Measurements from ENCODE around the gene MLLT10. TPM values are rescaled to one million over a fixed set of nuclear protein-coding genes. Genes with fewer than 3 reads are reported as not detected.

The MLLT10 gene
- total and polyA plus RNA-seq, 2 experiments from 2014 or later: 16.8 to 34.9 TPM

DNA sequence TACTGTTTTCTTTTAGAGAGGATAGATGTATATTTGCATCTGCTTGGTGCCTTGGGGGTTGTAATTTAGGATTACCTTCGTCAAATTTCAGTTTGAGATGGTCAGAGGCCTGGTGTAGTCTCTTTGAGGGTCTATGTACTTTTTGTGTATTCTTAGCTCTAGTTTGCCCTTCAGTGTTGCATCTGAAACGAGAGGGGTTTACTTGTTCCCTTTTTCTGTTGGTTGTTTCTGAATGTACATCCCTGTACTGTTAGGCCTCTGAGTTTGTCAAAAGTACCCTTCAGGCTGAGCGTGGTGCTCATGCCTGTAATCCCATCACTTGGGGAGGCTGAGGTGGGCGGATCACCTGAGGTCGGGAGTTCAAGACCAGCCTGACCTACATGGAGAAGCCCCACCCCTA, 60.0 kb downstream of the MLLT10 start:
- H4K20me1 ChIP-seq (ENCODE audit: insufficient read depth, poor library complexity, severe bottlenecking): peaks cover 8% of the 10 kb centered on the region

DNA sequence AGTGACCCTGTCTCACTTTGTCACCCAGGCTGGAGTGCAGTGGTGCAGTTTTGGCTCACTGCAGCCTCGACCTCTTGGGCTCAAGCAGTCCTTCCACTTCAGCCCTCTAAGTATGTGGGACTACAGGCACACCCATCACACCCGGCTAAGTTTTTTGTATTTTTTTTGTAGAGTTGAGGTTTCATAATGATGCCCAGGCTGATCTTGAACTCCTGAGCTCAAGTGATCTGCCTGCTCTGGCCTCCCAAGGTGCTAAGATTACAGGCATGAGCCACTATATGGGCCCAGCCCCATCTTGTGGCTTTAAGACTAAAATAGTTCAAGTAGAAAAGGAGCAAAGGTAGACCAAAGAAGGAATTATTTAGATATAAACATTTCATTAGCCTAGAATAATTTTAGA, 65.5 kb downstream of the MLLT10 start:
- H3K27ac ChIP-seq: no peak overlapping the region
- H4K20me1 ChIP-seq (ENCODE audit: insufficient read depth, poor library complexity, severe bottlenecking): peaks cover 8% of the 10 kb centered on the region
- H3K79me2 ChIP-seq: peaks cover 71% of the 10 kb centered on the region
- no peaks in the 10 kb centered on the region for H3K36me3 ChIP-seq (replicated peaks; ENCODE audit: insufficient read depth, low read depth)
- no peak overlapping the region for H3K4me2 ChIP-seq
- H3K4me1 ChIP-seq (ENCODE audit: insufficient read depth): no peaks in the 10 kb centered on the region
- H2AFZ ChIP-seq: no peak overlapping the region
- H3K9me3 ChIP-seq (ENCODE audit: low read depth): no peaks in the 10 kb centered on the region
- H3K27me3 ChIP-seq: no peaks in the 10 kb centered on the region
- no peaks in the 10 kb centered on the region for H3K9me2 ChIP-seq (replicated peaks; ENCODE audit: insufficient read depth)
- no peak for TF ChIP-seq EZH2phosphoT487 (IDR thresholded peaks at IDR 0.05; ENCODE audit: low read depth, severe bottlenecking, unreplicated experiment)
- no peak for TF ChIP-seq EZH2 (IDR thresholded peaks at IDR 0.05; ENCODE audit: borderline replicate concordance)
- TF ChIP-seq CTCF (IDR thresholded peaks at IDR 0.05; ENCODE audit: poor library complexity): no peak
- no peak for DNase-seq (ENCODE audit: low spot score)
- 97% methylated on average over 2 of the region's 2 CpGs for WGBS (ENCODE audit: low lambda C conversion rate, missing lambda C conversion rate)
- no peak overlapping the region for H3K4me3 ChIP-seq

More for the DNA sequence above, 60.0 kb downstream of the MLLT10 start:
- Histone ChIP-seq H3K4me1 (ENCODE audit: insufficient read depth) (no peaks in the 10 kb centered on the region), H2AFZ (no peak overlapping the region), H3K9me2 (replicated peaks; ENCODE audit: insufficient read depth) (no peaks in the 10 kb centered on the region), H3K4me3 (no peak overlapping the region), H3K79me2 (peaks cover 76% of the 10 kb centered on the region), H3K27me3 (no peaks in the 10 kb centered on the region), H3K9me3 (ENCODE audit: low read depth) (no peaks in the 10 kb centered on the region), H3K27ac (no peak overlapping the region), H3K36me3 (replicated peaks; ENCODE audit: insufficient read depth, low read depth) (no peaks in the 10 kb centered on the region), H3K4me2 (no peak overlapping the region)
- TF ChIP-seq EZH2phosphoT487 (IDR thresholded peaks at IDR 0.05; ENCODE audit: low read depth, severe bottlenecking, unreplicated experiment): no peak
- TF ChIP-seq EZH2 (IDR thresholded peaks at IDR 0.05; ENCODE audit: borderline replicate concordance): no peak
- WGBS (ENCODE audit: low lambda C conversion rate, missing lambda C conversion rate): 94% methylated on average over 5 of the region's 5 CpGs
- DNase-seq (ENCODE audit: low spot score): no peak

- Histone ChIP-seq H3K9me3 (ENCODE audit: low read depth) (no peaks in the 10 kb centered on the region), H4K20me1 (ENCODE audit: insufficient read depth, poor library complexity, severe bottlenecking) (peaks cover 8% of the 10 kb centered on the region)
- WGBS (ENCODE audit: low lambda C conversion rate, missing lambda C conversion rate): 83% methylated on average over 1 of the region's 1 CpG
These were observed 66.9 kb downstream of the MLLT10 start for GRCh38 chr10:21600804-21601433.

More at GRCh38 chr10:21600804-21601433, 66.9 kb downstream of the MLLT10 start:
- no peak overlapping the region for H3K4me2 ChIP-seq
- no peaks in the 10 kb centered on the region for H3K27me3 ChIP-seq
- H3K4me3 ChIP-seq: no peak overlapping the region
- no peaks in the 10 kb centered on the region for H3K36me3 ChIP-seq (replicated peaks; ENCODE audit: insufficient read depth, low read depth)
- no peaks in the 10 kb centered on the region for H3K9me2 ChIP-seq (replicated peaks; ENCODE audit: insufficient read depth)
- H3K79me2 ChIP-seq: peaks cover 63% of the 10 kb centered on the region
- DNase-seq (ENCODE audit: low spot score): no peak
- no peaks in the 10 kb centered on the region for H3K4me1 ChIP-seq (ENCODE audit: insufficient read depth)
- no peak overlapping the region for H3K27ac ChIP-seq
- H2AFZ ChIP-seq: no peak overlapping the region
- TF ChIP-seq CTCF (IDR thresholded peaks at IDR 0.05; ENCODE audit: poor library complexity): no peak
- no peak for TF ChIP-seq EZH2 (IDR thresholded peaks at IDR 0.05; ENCODE audit: borderline replicate concordance)
- TF ChIP-seq EZH2phosphoT487 (IDR thresholded peaks at IDR 0.05; ENCODE audit: low read depth, severe bottlenecking, unreplicated experiment): no peak

Measured in hepatocyte (in vitro differentiated cells).